ENCODE results near the gene GSTM4.
"Not testable (repeated sequence)": the region's sequence is repeated elsewhere in the genome, so short reads cannot be mapped to it uniquely, and the experiment has no call there.

Gene GSTM4

DNA sequence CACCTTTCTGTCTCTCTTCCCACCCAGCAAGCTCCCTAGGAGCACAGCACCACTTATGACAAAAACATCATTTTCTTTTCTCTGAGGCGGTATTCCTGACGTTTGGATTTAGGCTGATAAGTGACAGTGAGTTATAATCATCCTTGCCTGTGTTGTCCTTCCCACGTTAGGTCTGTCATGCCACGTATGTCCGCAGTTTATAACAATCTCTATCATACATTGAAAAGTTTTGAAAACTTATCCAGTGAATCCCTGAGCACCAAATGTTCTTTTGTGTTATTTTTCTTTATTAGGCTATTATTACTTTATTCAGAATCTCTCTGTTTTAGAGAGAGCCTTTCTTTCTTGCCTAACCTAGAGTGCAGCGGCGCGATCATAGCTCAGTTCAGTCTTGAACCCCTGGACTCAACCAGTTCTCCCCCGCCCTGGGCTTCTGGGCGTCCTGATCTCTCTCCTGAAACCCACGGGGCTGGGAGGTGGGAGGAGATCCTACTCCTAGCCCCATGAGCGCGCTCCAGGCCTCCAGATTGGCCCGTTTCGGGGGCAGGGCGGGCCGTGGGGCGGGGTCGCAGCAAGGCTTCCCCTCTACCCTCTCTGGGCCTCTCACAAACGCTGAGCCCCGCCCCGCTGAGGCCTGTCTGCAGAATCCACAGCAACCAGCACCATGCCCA, 11.7 kb downstream of the GSTM4 start, which contains the start of gene GSTM2:
GSTM2 (plus strand) TSS at position 606 of the 671 bp plus-strand sequence; CDS start at position 665, 59 bp downstream.
- TF ChIP-seq, protein P1, sequence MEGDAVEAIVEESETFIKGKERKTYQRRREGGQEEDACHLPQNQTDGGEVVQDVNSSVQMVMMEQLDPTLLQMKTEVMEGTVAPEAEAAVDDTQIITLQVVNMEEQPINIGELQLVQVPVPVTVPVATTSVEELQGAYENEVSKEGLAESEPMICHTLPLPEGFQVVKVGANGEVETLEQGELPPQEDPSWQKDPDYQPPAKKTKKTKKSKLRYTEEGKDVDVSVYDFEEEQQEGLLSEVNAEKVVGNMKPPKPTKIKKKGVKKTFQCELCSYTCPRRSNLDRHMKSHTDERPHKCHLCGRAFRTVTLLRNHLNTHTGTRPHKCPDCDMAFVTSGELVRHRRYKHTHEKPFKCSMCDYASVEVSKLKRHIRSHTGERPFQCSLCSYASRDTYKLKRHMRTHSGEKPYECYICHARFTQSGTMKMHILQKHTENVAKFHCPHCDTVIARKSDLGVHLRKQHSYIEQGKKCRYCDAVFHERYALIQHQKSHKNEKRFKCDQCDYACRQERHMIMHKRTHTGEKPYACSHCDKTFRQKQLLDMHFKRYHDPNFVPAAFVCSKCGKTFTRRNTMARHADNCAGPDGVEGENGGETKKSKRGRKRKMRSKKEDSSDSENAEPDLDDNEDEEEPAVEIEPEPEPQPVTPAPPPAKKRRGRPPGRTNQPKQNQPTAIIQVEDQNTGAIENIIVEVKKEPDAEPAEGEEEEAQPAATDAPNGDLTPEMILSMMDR (IDR thresholded peaks at IDR 0.05; ENCODE audit: borderline replicate concordance, extremely low read depth, low read length, poor library complexity, severe bottlenecking) = no peak
- no peak for TF ChIP-seq EZH2 (IDR thresholded peaks at IDR 0.05; ENCODE audit: borderline replicate concordance, low read depth, low read length, severe bottlenecking)
- no peaks in the 10 kb centered on the region for H3K27me3 ChIP-seq (ENCODE audit: insufficient read depth, low read length, poor library complexity)
- peak within 1 kb of the TSS in 1 of 2 experiments; percentile 54; a peak in 2 of 4 replicates for H3K4me3 ChIP-seq (ENCODE audit: low read depth in 1 of 2, low read length in 2 of 2)
- peak within 1 kb of the TSS; percentile 65 for H3K4me2 ChIP-seq (ENCODE audit: insufficient read depth, low read length)
- H3K9ac ChIP-seq (ENCODE audit: low read depth, low read length) = peak within 1 kb of the TSS; percentile 46
- ATAC-seq (ENCODE audit: insufficient read depth, low read depth) (peak; percentile 100), DNase-seq (peak; percentile 91)
- H3K4me1 ChIP-seq (ENCODE audit: insufficient read depth, low read length) = peaks cover 13% of the 10 kb centered on the region
- peak within 1 kb of the TSS; percentile 50 for H2AFZ ChIP-seq (ENCODE audit: low read depth, low read length)
- H4K20me1 ChIP-seq (ENCODE audit: insufficient read depth, low read length) = no peaks in the 10 kb centered on the region
- no peaks in the 10 kb centered on the region for H3K9me3 ChIP-seq (ENCODE audit: insufficient read depth, low read length, severe bottlenecking)
- H3K36me3 ChIP-seq (ENCODE audit: insufficient read depth, low read length) = no peaks in the 10 kb centered on the region
- no peak within 1 kb of the TSS for H3K27ac ChIP-seq (ENCODE audit: low read length)
- H3K79me2 ChIP-seq (ENCODE audit: insufficient read depth, low read length) = no peaks in the 10 kb centered on the region

DNA sequence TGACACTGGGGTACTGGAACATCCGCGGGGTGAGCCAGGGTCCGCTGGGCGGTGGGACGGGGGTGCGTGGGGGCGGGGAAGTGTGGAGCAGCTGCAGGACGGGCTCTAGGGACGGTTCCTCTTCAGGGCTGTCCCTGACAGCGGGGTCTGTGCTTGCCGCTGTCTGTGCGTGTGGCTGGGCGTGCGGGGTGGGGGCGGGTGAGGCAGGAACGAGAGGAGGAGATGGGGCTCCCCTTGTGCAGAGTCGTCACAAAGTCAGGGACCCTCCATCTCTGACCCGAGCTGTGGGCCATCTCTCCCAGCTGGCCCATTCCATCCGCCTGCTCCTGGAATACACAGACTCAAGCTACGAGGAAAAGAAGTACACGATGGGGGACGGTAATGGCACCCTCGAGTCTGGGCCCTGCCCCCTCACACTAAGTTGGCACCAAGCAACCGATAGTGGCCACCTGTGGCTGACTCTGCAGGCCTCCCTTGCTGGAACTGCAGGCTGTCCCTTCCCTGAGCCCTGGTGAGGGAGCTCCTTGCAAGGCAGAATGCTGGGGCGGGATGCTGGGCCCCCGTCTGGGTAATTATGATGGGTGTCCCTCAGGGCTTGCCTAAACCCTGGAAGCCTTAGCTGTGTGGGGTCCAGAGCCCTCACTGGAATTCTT, 12.3 kb downstream of the GSTM4 start:
- Histone ChIP-seq H3K4me3 (ENCODE audit: low read depth in 1 of 2, low read length in 2 of 2) (peak overlapping the region in 1 of 2 experiments; percentile 54; a peak in 2 of 4 replicates), H3K27me3 (ENCODE audit: insufficient read depth, low read length, poor library complexity) (no peaks in the 10 kb centered on the region), H3K36me3 (ENCODE audit: insufficient read depth, low read length) (no peaks in the 10 kb centered on the region), H3K27ac (ENCODE audit: low read length) (no peak overlapping the region), H4K20me1 (ENCODE audit: insufficient read depth, low read length) (no peaks in the 10 kb centered on the region), H2AFZ (ENCODE audit: low read depth, low read length) (peak overlapping the region; percentile 38), H3K4me1 (ENCODE audit: insufficient read depth, low read length) (peaks cover 13% of the 10 kb centered on the region), H3K9me3 (ENCODE audit: insufficient read depth, low read length, severe bottlenecking) (no peaks in the 10 kb centered on the region), H3K9ac (ENCODE audit: low read depth, low read length) (peak overlapping the region; percentile 46), H3K4me2 (ENCODE audit: insufficient read depth, low read length) (peak overlapping the region; percentile 65), H3K79me2 (ENCODE audit: insufficient read depth, low read length) (no peaks in the 10 kb centered on the region)
- no peak for DNase-seq
- ATAC-seq (ENCODE audit: insufficient read depth, low read depth) = peak; percentile 64
- no peak for TF ChIP-seq EZH2 (IDR thresholded peaks at IDR 0.05; ENCODE audit: borderline replicate concordance, low read depth, low read length, severe bottlenecking)
- TF ChIP-seq, protein P1 (IDR thresholded peaks at IDR 0.05; ENCODE audit: borderline replicate concordance, extremely low read depth, low read length, poor library complexity, severe bottlenecking) = no peak

DNA sequence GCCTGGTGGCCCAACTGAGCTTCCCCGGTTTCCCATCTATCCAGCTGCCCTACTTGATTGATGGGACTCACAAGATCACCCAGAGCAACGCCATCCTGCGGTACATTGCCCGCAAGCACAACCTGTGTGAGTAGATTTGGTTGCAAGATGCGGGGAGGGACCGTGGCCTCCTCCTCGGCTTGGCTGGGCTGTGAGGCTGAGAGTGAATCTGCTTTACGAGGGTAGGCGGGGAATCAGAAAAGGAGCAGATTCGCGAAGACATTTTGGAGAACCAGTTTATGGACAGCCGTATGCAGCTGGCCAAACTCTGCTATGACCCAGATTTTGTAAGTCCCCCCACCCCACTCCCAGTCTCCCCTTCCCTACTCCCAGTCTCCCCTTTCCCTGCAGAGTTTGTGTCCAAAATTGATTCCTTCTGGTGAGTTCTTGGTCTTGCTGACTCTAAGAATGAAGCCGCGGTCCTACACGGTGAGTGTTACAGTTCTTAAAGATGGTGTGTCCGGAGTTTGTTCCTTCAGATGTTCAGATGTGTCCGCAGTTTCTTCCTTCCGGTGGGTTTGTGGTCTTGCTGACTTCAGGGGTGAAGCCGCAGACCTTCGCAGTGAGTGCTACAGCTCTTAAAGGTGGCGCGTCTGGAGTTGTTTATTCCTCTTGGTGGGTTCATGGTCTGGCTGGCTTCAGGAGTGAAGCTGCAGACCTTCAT, 13.5 kb downstream of the GSTM4 start:
- no peak overlapping the region for H3K4me3 ChIP-seq (ENCODE audit: low read depth in 1 of 2, low read length in 2 of 2)
- no peak for ATAC-seq (ENCODE audit: insufficient read depth, low read depth)

DNA sequence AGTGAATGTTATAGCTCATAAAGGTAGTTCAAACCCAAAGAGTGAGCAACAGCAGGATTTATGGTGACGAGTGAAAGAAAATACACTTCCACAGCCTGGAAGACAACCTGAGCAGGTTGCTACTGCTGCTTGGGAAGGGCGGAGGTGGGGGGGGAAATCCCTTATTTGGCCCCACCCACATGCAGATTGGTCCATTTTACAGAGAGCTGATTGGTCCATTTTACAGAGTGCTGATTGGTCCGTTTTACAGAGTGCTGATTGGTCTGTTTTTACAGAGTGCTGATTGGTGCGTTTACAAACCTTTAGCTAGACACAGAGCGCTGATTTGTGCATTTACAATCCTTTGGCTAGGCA, 14.0 kb downstream of the GSTM4 start:
- ATAC-seq (ENCODE audit: insufficient read depth, low read depth); DNase-seq; H3K36me3 ChIP-seq (ENCODE audit: insufficient read depth, low read length); H2AFZ ChIP-seq (ENCODE audit: low read depth, low read length); H3K27ac ChIP-seq (ENCODE audit: low read length); H3K4me3 ChIP-seq (ENCODE audit: low read depth in 1 of 2, low read length in 2 of 2); H3K9me3 ChIP-seq (ENCODE audit: insufficient read depth, low read length, severe bottlenecking); H3K27me3 ChIP-seq (ENCODE audit: insufficient read depth, low read length, poor library complexity); H3K4me2 ChIP-seq (ENCODE audit: insufficient read depth, low read length); H3K79me2 ChIP-seq (ENCODE audit: insufficient read depth, low read length); H4K20me1 ChIP-seq (ENCODE audit: insufficient read depth, low read length); H3K9ac ChIP-seq (ENCODE audit: low read depth, low read length): not testable (repeated sequence)
- H3K4me1 ChIP-seq (ENCODE audit: insufficient read depth, low read length) = peaks cover 13% of the 10 kb centered on the region

More for the DNA sequence above, 13.5 kb downstream of the GSTM4 start:
- H2AFZ ChIP-seq (ENCODE audit: low read depth, low read length) = no peak overlapping the region
- H3K79me2 ChIP-seq (ENCODE audit: insufficient read depth, low read length) = no peaks in the 10 kb centered on the region
- no peaks in the 10 kb centered on the region for H3K36me3 ChIP-seq (ENCODE audit: insufficient read depth, low read length)
- H3K9ac ChIP-seq (ENCODE audit: low read depth, low read length) = no peak overlapping the region
- no peaks in the 10 kb centered on the region for H3K27me3 ChIP-seq (ENCODE audit: insufficient read depth, low read length, poor library complexity)
- no peaks in the 10 kb centered on the region for H3K9me3 ChIP-seq (ENCODE audit: insufficient read depth, low read length, severe bottlenecking)
- TF ChIP-seq, protein P1 (IDR thresholded peaks at IDR 0.05; ENCODE audit: borderline replicate concordance, extremely low read depth, low read length, poor library complexity, severe bottlenecking) = no peak
- no peak for TF ChIP-seq EZH2 (IDR thresholded peaks at IDR 0.05; ENCODE audit: borderline replicate concordance, low read depth, low read length, severe bottlenecking)
- H3K4me2 ChIP-seq (ENCODE audit: insufficient read depth, low read length) = no peak overlapping the region
- H3K27ac ChIP-seq (ENCODE audit: low read length) = no peak overlapping the region
- H3K4me1 ChIP-seq (ENCODE audit: insufficient read depth, low read length) = peaks cover 13% of the 10 kb centered on the region
- no peak for DNase-seq
- no peaks in the 10 kb centered on the region for H4K20me1 ChIP-seq (ENCODE audit: insufficient read depth, low read length)

Data from DND-41 (cell line).